GM21360 (cell line): ENCODE data around the gene TRIM44.
"Not testable (repeated sequence)": the region's sequence is repeated elsewhere in the genome, so short reads cannot be mapped to it uniquely, and the experiment has no call there.

Experiments
- ATAC-seq: cut with Tn5 transposase; IDR thresholded peaks from one replicate; pipeline ENCODE4 v1.9.1; 2021; ENCODE audit warnings: mild to moderate bottlenecking, moderate library complexity; ENCODE audit not compliant: unreplicated experiment

The TRIM44 gene

GRCh38 chr11:35632301-35632700, 30.3 kb upstream of the TRIM44 start:
- no peak for ATAC-seq

GRCh38 chr11:35633827-35634423, 28.6 kb upstream of the TRIM44 start:
- no peak for ATAC-seq

- no peak for ATAC-seq
Observed at GRCh38 chr11:35635933-35636332, 26.6 kb upstream of the TRIM44 start.

DNA sequence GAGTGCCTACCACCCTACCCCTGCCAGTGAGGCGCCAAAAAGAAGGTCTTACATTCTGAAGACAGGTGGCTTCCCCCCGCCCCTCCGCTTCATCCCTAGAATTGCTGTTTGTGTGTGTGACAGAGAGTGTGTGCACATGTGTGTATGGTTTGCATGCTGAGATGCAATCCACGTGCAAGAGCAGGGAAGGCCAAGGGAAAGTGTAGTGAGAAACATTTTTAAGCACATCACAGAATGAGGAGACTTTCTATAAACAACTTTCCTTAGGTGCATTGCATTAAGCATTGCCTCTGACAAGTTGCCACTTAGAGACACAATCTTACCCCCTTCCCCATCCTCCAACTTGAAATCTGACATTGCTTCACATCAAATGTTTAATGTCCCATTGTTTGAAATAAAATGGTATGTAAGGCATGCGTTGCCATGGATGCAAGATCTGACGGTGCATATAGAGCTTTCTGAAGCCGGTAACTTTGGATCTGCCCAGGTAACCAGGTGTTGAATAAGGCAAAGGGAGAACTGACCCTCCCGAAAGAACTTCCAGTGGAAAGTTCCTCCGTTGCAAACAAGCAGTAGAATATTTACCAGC, 22.9 kb upstream of the TRIM44 start:
- no peak for ATAC-seq

DNA sequence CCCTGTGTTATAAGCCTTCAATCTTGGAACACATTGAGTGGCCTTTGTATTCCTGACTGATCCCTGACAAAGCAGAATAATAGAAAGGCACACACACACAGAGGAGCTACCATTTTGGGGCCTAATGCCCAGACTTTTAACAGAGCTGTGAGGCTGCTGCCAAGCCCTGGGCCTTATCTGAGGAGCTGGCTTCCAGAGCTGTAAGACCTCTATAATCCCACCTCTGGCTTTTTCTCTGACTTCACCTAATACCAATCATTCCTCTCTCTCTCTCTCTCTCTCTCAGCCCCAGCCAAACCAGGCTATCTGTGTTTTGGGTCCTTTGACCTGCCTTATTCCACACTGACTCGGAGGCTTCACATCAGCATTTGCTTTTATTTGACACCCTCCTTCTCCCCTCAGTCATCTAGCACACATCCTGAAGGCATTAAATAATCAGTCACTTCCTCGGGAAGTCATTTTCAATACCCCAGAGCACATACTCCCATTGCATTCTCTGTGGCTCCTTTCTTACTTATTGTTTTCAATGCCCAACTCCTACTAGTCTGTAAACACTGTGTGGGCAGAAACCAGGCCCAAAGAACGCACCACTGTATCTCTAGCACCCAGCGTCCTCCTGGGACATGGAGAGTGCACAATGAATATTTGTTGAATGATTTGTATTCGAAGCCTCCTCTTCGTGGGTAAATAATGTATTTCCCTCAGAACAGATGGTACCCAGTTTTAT, 21.2 kb upstream of the TRIM44 start:
- ATAC-seq, result no peak

GRCh38 chr11:35641964-35642363, 20.6 kb upstream of the TRIM44 start:
- no peak for ATAC-seq

- ATAC-seq, result no peak
Observed at GRCh38 chr11:35647421-35648093, 15.0 kb upstream of the TRIM44 start.

DNA sequence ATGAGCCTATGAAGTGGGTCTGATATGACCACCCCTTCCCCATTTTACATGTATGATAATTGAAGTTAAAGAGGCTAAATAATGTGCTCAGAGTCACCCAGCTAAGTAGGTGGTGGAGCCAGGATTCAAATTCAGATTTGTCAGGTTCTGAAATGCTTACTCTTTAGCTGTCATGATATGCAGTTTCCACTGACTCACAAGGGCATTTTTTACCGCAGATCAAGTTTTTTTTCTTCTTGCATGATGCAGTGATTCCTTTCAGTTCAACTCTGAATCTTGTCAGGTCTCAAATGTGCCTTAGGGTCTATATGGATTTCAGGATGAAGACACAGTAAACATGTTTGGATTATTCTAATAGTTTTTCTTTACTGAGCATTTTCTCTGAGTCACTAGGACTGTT, 12.6 kb upstream of the TRIM44 start:
- no peak for ATAC-seq

DNA sequence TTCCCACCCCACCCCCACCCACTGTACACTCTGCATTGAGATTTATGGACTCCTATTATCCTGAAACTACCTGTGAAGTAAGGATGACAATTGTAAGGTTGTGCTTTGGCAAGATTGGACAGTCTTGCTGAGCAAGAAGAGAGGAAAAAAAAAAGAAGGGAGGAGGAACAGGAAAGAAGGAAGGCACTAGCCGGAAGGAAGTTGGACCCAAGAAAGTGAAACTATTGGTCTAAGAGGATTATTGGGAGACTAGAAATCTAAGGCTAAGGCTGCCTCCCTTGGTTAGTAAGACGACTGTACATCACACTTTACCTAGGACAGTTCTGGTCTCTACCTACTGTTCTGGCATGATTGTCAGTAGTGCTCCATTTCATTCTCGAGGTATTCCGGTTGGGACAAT, 12.1 kb upstream of the TRIM44 start:
- ATAC-seq, result no peak

- ATAC-seq, result no peak
Observed at GRCh38 chr11:35651263-35651662, 11.3 kb upstream of the TRIM44 start.

DNA sequence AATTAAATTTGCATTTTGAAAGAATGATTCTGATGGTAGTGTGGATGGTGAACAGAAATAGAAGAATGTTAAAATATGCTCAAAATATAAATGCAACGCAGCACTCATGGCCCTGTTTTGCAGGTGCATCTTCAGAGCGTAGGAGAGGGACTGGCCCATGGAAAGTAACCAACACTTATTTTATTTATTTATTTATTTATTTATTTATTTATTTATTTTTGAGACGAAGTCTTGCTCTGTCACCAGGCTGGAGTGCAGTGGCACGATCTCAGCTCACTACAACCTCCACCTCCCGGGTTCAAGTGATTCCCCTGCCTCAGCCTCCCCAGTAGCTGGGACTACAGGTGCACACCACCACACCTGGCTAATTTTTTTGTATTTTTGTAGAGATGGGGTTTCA, 9.8 kb upstream of the TRIM44 start:
- not testable (repeated sequence) for ATAC-seq

- no peak for ATAC-seq
Observed at GRCh38 chr11:35654711-35655110, 7.9 kb upstream of the TRIM44 start.

DNA sequence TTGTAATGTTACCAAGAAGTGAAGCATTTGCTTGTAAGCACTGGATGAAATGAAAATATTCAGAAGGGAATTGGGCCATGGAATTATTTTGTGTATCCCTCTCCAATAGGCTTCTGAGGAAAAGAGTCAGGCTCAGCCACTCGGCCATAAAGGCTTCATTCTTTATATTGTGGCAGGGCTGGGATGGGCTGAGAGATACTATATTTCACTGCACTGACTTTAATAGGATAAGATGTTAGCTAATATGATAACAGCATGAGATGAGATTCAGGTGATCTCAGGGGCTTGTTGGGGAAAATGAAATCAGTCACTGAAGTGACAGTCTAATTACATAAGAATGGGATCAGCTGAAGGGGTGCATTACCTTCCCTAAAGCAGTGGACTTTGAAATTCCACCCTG, 7.3 kb upstream of the TRIM44 start:
- no peak for ATAC-seq

- ATAC-seq, result no peak
Observed at GRCh38 chr11:35655856-35656255, 6.7 kb upstream of the TRIM44 start.

GRCh38 chr11:35658020-35658948, 4.3 kb upstream of the TRIM44 start:
- ATAC-seq, result no peak

DNA sequence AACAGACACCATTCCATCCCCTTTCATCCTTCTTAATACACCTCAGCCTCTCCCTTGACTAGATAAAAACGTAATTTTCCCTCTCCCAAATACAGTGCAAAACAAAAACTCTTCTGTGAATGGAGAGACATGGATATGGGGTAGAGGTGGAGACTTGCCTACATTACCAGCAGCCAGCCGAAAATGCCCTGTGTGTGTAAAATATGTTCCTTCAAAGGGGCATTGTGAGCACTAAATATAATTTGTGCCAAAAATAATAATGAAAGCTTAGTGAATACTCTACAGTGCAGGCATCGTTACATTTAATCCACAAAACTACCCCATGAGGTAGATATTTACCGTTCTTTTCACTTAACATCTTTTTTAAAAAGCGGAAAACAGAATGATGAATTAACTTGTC, 1.0 kb upstream of the TRIM44 start:
- ATAC-seq, result no peak

DNA sequence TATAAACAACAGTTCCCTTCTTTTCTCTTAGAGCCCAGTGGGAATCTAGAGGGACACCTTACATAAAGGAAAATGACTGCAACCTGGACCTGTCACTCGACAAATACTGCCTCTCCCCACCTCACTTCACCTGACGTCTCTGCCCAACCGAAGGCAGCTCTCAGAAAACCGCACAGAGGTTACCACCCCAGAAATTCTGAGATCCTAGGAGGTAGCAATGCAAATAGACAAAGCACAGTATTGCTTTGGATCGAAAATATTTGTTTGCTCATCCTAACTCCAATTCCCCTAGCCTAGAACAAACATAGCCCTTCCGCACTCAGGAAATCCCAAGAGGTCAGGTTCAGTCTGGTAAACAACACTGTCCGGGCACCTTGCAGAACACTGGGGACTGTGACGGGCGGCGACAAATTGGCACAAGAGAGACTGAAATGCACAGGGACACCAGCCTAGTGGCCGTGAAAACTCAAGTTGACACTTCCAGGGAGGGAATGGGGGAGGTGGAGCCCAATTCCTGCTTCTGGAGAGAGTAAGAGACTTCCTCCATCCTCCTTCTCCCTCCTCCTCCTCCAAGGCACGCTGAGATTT, 420 bp upstream of the TRIM44 start:
- ATAC-seq, result peak; percentile 39

DNA sequence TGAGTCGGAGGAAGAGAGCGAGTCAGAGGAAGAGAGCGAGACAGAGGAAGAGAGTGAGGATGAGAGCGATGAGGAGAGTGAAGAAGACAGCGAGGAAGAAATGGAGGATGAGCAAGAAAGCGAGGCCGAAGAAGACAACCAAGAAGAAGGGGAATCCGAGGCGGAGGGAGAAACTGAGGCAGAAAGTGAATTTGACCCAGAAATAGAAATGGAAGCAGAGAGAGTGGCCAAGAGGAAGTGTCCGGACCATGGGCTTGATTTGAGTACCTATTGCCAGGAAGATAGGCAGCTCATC, 780 bp downstream of the TRIM44 start:
- ATAC-seq, result no peak

DNA sequence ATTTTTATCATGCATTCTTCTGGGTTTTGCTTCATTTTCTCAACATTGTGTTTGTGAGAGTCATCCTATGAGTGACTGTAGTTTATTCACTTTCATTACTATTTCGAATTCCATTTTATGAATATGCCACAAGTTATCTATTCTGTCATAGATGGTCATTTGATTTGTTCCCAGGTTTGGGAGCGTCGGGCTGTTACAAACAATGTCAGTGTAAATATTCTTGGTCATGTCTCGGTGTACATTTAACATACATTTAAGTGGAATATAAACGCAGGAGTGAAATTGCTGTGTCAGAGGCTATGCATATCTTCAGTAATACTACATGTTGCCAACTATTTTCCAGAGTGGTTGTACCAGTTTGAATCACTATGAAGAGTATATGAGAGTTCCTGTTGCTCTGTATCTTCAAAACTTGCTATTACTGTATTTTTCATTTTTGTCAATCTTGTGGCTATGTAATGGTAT, 2.4 kb downstream of the TRIM44 start:
- ATAC-seq, result no peak

DNA sequence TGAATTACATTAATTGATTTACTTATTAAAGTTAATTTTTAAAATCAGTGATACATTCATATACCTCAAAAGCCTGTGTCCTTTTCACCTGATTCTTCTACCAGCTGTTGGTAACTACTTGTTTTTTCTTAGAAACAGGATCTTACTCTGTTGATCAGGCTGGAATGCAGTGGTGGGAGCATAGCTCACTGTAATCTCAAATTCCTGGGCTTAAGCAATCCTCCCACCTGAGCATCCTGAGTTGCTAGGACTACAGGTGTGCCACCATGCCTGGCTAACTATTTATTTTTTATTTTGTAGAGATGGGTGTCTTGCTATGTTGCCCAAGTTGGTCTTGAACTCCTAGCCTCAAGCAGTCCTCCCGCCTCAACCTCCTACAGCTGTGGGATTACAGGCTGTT, 4.7 kb downstream of the TRIM44 start:
- no peak for ATAC-seq

GRCh38 chr11:35668350-35668749, 5.8 kb downstream of the TRIM44 start:
- not testable (repeated sequence) for ATAC-seq
